SH-SY5Y (cell line): ENCODE data around the gene SPA17.

Experiments used
- GATA2 ChIP-seq: IDR thresholded peaks from 2 replicates; pipeline ENCODE4 v1.6.1; 2011; ENCODE audit warnings: mild to moderate bottlenecking, low read depth, low read length
- GATA3 ChIP-seq: IDR thresholded peaks from 2 replicates; pipeline ENCODE4 v1.6.1; 2011; ENCODE audit warnings: low read depth, mild to moderate bottlenecking, low read length, moderate library complexity

Gene SPA17

DNA sequence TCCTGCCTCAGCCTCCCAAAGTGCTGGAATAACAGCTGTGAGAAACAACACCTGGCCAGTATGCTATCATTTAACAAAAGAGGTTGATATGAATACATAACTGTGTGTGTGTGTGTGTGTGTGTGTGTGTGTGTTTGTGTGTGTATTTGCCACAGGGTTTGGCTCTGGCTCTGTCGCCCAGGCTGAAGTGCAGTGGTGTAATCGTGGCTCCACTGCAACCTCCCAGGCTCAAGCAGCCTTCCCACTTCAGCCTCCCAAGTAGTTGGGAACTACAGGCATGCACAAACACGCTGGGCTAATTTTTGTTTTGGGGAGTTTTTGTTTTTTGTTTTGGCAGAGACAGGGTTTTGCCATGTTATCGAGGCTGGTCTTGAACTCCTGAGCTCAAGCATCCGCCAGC, 4.7 kb downstream of the SPA17 start:
- no peak for TF ChIP-seq GATA2

DNA sequence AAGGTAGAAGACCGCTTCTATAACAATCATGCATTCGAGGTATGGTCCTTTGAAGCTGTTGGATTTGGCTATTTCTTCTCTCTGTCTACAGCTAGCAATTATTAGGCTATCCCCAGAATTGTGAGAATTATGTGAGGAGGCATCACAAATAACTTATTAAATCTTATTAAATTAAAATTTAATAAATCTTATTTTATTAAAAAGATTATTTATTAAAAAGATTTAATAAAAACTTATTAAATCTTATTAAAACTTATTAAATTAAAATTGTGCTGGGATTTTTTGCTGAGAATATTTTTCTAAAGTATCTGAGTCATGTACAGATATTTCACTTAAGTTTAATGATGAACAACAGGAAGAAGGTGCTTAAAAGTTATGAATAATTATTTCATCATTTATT, 7.7 kb downstream of the SPA17 start:
- TF ChIP-seq GATA2 (no peak), GATA3 (no peak)

DNA sequence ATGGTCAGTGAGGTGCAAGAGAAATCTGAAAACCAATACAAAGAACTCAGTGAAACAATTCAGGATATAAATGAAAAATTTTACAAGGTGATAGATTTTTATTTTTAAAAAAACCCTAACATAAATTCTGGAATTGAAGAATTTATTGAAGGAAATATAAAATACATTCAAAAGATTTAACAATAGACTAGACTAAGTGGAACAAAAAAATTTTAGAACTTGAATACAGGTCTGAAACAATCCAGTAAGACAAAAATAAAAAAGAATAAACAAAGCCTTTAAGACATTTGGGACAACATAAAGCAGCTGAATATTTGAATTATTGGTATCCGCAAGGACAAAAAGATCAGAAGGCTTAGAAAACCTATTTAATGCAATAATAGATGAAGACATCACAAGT, 8.7 kb downstream of the SPA17 start:
- no peak for TF ChIP-seq GATA2

DNA sequence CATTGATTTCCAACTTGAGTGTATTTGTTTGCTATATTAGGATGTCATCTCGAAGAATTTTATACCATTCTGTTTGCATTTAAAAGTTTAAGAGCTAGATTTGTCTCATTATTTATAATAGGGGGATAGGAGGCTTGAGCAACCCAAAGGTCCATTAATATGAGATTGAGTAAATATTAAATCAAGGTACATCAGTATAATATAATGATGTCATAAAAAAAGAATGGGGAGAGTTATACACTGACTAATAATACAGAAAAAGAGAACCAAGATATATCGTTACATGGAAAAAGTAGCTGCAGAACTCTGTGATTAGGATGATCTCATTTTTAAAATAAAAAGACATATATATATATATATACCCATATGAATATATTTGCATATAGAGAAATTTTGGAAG, 19.4 kb downstream of the SPA17 start:
- TF ChIP-seq GATA3 = no peak
- no peak for TF ChIP-seq GATA2

DNA sequence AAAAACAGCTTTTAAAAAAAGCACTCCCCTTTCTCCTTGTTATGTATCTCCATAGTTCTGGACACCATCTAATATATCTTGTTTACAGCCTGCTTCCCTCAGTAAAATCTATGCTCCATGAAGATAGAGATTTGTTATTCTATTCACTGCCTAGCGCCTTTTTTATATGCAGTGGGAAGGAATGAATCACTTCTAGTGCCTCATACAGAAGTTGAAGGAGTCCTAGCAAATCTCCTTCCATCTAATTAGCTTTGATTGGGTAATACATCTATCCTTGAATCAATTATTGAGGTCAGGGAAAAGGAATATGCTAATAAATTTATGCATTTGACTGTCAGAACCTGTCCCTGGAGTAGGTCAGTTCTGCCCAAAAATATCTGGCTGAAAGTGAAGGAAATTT, 25.8 kb downstream of the SPA17 start:
- TF ChIP-seq GATA3 (no peak), GATA2 (no peak)

DNA sequence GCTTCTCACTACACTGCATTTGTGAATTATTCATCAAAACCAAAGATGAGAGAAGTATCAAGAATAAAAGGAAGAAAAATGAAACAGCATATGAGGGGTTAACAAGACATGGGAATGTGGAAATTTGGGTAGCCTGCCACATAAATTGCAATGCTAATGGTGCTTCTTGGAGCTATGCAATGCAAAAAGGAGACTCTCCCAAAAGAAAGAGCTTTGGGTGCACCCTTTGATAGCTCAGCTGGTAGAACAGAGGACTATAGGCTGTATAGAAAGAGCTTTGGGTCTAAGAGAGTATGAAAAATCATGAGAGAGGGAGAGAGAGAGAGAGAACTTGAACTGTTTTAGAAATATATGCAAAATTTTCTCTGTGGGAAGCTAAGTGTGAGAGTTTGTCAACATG, 26.3 kb downstream of the SPA17 start:
- TF ChIP-seq GATA2 (no peak), GATA3 (no peak)

DNA sequence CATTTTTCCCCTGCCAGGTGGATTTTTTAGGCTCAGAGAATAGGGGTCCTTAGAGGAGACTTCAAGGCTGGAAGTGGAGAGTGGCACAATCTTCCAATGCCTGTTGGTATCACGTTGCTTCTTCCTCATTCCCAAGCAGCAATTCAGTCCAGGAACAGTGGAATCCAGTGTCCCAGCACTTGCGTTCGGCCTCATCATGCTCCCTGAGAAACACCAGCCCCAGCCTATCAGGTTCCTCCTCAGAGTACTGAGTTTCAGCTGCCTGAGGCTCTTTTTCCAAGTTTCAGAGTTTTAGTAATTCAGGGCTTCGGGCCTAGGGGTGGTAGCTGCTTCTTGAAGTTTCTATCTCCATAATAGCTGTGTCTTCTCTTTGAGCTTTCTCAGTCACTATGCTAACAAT, 34.1 kb downstream of the SPA17 start:
- TF ChIP-seq GATA3 = no peak
- TF ChIP-seq GATA2 = no peak

DNA sequence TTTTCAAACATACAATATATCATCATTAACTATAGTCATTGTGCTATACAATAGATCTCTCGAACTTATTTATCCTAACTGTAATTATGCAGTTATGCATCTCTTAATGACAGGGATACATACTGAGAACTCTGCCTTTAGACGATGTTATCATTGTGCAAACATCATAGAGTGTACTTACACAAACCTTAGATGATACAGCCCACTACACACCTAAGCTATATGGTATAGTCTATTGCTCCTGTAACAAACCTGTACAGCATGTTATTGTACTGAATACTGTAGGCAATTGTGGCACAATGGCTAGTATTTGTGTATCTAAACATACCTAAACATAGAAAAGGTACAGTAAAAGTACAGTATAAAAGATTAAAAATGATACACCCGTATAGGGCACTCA, 38.7 kb downstream of the SPA17 start:
- TF ChIP-seq GATA3 (no peak), GATA2 (no peak)

DNA sequence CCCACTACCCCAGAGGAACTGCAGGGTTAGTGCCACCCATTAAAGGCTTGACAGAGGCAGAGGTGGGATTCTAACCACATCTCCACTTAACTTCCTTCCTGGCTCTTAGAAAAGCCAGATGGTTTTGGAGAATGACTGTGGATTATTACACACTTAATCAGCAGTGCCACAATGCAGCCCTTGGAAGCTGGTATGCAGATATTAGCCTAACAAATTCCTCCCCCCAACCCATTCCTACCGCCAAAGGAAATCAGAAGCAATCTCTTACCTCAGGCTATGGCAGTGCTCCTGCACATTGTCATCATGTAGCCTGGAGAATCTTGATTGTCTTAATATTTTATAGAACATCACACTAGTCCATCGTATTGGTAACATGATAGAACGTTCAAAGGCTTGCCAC, 42.9 kb downstream of the SPA17 start:
- TF ChIP-seq GATA3 = no peak
- TF ChIP-seq GATA2 = no peak

DNA sequence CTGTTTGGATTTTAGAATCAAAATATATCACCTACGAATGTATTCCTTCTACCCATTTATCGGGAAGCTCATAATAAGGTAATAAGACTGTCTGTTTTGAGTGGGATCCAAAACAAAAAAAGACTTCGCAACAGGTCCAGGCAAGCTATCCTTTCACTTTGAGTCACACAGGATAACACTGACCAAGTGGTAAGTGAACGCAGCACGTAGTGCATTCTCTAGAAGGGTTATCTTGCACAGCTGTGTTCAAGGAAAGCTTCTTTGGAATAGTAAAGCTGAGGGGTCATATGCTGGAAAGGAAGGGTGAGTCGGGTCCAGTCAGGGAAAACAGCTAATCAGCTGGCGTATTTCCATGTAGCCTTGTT, 43.7 kb downstream of the SPA17 start:
- TF ChIP-seq GATA3 = no peak
- TF ChIP-seq GATA2 = no peak

DNA sequence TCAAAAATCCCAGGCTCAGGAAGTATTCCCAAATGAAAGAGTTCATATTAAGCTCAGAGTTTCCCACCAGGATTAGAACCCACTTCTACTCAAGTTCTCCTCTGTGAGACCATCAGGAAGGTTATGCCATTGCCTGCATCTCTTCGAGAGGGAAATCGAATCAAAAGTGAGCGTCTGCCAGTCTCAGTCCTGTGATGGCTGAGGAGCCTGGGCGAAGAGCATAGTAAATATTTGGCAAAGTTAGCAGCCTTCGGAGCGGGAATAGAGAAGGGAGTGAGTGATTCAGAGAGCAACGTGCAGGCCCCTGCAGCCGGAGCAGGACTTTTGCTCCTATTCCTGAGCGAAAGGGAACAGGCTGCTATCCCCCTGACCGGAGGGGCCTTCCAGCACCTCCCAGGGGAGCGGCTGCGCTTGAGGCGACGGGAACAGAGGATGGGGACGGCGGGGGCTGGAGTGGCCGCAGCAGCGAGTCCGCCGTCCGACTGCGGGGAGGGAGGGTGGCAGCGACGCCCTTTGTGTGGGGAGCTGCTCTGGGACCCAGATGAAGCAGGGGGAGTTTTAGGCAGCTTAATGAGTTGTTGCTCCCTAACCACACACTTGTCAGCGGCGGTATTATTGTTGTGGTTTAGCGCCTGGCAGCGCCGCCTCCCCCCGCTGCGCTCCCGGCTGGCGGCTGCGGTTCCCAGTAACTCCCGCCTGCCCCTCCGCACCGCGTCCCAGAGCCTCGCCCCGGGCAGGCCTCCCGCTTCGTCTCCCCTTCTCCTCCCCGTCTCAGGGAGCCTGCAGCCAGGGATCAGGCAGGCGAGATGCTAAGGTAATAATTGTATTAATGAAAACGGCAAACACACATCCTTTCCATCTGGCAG, 44.3 kb downstream of the SPA17 start:
- no peak for TF ChIP-seq GATA3

DNA sequence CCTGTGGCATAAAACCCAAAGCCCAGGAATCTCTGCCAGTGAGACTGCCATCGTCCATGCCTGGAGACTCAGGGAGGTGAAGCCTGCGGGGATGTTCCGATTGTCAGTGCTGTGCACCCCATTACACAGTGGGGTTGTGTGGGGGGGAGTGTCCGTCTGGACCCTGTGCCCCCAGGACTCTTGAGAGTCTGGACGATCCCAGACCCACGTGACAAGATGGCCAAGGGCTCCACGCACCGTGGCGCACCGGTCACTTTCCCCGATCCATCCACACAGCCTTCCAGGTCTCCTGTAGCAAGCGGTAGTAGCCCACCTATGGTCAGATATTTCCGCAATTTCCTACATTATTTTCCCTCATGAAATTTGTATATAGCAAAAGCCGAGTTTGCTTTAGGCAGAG, 45.1 kb downstream of the SPA17 start:
- TF ChIP-seq GATA2 (no peak), GATA3 (no peak)

DNA sequence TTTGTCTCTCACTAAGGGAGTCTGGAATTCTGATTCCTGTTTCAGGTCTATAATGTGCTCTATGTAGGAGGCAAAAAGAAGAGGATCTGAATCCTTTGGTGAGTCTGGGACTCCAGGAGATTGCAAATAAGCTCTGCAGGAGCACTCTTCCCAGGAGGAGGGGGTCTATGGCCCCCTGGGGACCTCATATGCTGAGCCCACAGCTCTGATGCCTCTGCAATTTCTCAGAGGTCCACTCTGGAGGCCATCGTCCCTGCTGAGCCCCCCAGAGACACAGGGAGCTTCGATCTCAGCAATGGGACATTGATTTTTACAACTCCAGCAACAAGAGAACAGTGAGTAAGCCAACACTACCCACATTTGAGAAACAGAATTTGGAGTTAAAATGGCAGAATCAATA, 45.8 kb downstream of the SPA17 start:
- TF ChIP-seq GATA3 (no peak), GATA2 (no peak)

DNA sequence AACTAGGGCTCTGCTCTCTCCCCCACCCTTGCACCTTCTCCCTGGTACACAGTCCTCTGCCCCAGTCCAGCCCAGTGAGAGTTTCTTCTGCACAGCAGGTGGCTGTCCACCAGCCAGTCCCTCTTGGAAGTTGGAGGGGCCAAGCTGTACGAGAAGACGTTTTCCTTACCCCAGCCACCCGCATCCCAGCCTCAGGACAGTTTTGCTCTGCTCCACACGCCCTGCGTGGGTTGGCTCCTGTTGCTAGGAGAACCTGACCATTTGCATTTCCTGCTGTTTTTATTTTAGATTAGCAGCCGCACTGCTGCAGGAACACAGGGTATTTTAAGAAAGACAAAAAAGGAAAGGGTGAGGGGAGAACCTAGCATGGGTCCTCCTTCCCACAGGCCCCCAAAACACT, 48.5 kb downstream of the SPA17 start:
- no peak for TF ChIP-seq GATA3
- TF ChIP-seq GATA2 = no peak

DNA sequence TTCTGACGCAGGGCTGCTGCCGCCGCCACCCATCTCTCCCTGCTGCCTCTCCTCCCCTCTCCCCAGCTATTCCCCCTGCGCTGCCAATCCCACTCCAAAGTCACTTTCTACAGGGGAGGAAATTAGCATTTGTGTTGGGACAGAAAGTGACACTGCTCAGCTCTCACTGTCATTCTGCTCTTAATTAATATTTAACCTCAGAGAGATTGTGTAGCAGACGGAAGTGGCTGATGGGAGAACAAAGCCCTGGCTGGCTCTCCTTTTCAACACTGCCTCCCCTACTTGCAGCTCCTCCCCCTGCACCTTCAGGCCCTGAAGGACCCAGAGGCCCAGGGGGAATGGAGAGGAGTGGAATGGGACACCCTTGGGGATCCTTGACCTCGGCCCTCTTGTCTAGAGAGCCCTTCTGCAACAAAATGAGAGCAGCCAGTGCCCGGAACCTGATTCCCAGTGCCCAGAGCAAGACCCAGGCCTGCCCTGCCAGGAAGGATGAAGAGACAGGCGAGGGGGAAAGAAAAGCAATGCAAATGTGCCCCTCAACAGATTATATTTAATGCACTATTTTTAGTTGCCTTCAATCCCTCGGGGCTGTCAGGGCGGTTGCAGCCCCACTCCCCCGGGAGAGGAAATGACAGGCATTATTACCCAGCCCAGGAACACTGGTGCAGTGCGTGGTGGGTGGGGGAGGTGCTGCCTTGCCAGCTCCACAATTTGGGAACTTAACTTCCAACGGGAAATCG, 51.4 kb downstream of the SPA17 start:
- TF ChIP-seq GATA2 (no peak), GATA3 (no peak)

DNA sequence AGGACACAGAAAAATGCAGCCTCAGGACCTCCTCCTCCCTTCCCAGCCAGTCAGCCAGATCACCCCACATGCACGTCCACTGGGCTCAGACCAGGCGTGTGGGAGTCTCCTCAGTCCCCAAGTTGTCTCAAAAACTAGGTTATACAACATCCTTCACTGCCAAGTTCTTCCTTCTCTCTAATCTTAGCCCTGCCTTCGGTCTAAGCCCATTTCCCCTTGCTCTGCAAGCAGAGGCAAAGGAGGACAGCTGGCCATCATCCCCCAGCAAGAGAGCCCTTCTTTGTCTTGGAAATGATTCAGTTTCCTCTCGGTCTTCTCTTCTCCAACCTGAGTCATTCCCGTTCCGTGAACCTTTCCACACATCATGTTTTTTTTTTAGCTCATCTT, 52.0 kb downstream of the SPA17 start:
- TF ChIP-seq GATA2 = no peak
- no peak for TF ChIP-seq GATA3

DNA sequence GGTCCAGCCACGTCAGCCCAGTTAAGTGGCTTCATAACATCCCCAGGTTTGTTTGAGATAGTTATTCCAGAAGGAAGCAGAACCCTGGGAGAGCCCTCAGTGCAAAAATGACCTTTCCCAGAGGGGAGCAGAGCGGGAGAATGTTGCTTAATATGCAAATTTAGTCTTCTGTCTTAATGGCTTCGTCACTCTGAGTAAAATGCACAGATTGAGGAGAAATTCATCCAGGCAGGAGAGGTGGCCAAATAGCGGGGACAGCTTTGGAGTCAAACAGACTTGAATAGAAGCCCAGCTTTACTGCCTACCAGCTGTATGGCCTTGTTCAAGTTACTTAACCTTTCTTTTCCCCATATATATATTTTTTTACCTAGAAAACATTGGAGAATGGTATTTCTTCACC, 53.8 kb downstream of the SPA17 start:
- TF ChIP-seq GATA2 = no peak
- TF ChIP-seq GATA3 = no peak
